Ovary (tissue), 3 donors: ENCODE results near the gene PDE4D.

ENCODE experiments used
- CTCF ChIP-seq, 3 donors: fragments of 450-650 bp in 2 of 3; fragments of 200-600 bp in 1 of 3; IDR thresholded peaks; one replicate each; pipeline versions ENCODE4 v1.5.1 to v1.8.0; 2016 to 2022; ENCODE audit warnings: antibody characterized with exemption in 3 of 3, mild to moderate bottlenecking in 1 of 3
- EP300 ChIP-seq: sonication (generic); formaldehyde crosslinking; IDR thresholded peaks from one replicate; pipeline ENCODE4 v1.6.1; 2017; ENCODE audit warnings: antibody characterized with exemption
- POLR2A ChIP-seq: fragments of 450-650 bp; IDR thresholded peaks from one replicate; pipeline ENCODE4 v1.6.1; 2017; ENCODE audit warnings: antibody characterized with exemption, mild to moderate bottlenecking, moderate library complexity
- donor health status: DM: no; HTN: no; CAD: no.

GRCh38 chr5:59548807-59549357 lies 344.6 kb downstream of the PDE4D start:
- TF ChIP-seq CTCF (IDR thresholded peaks at IDR 0.05) (no peak), EP300 (no peak), POLR2A (no peak)
